Liver (tissue), 9 donors: ENCODE data around the gene AOPEP. TPM values are rescaled to one million over a fixed set of nuclear protein-coding genes. Genes with fewer than 3 reads are reported as not detected.

Source experiments
- DNase-seq: peaks from one replicate; pipeline ENCODE4 v3.0.0-alpha.2; 2017; ENCODE audit warnings: low spot score
- H3K27ac ChIP-seq, 2 donors: one replicate each; pipeline ENCODE4 v1.7.0; 2013; ENCODE audit warnings: inconsistent platforms in 2 of 2, low read length in 2 of 2, control low read depth in 1 of 2, low read depth in 1 of 2, mild to moderate bottlenecking in 1 of 2
- H3K27me3 ChIP-seq, 4 donors: one replicate each; pipeline versions ENCODE4 v1.6.1 to v1.7.0; 2013; ENCODE audit warnings: low read length in 3 of 4, inconsistent platforms in 1 of 4, mild to moderate bottlenecking in 1 of 4, moderate library complexity in 1 of 4; ENCODE audit not compliant: control insufficient read depth in 4 of 4, insufficient read depth in 4 of 4
- H3K36me3 ChIP-seq, 4 donors: one replicate each; pipeline versions ENCODE4 v1.6.1 to v1.7.0; 2013; ENCODE audit warnings: low read length in 3 of 4, mild to moderate bottlenecking in 3 of 4, low read depth in 1 of 4, moderate library complexity in 1 of 4; ENCODE audit not compliant: control insufficient read depth in 4 of 4, insufficient read depth in 3 of 4
- H3K4me1 ChIP-seq, 4 donors: one replicate each; pipeline versions ENCODE4 v1.6.1 to v1.7.0; 2013; ENCODE audit warnings: low read length in 3 of 4, mild to moderate bottlenecking in 3 of 4, moderate library complexity in 1 of 4; ENCODE audit not compliant: control insufficient read depth in 4 of 4, insufficient read depth in 4 of 4
- H3K4me3 ChIP-seq, 3 donors: one replicate each; pipeline versions ENCODE4 v1.6.1 to v1.7.0; 2013; ENCODE audit warnings: low read length in 3 of 3, control low read depth in 1 of 3, low read depth in 1 of 3, mild to moderate bottlenecking in 1 of 3
- H3K9ac ChIP-seq, 2 donors: one replicate each; pipeline ENCODE4 v1.7.0; 2013; ENCODE audit warnings: low read length in 2 of 2, mild to moderate bottlenecking in 2 of 2, moderate library complexity in 2 of 2, control low read depth in 1 of 2, low read depth in 1 of 2
- H3K9me3 ChIP-seq, 4 donors: one replicate each; pipeline versions ENCODE4 v1.6.1 to v1.7.0; 2013; ENCODE audit warnings: low read length in 3 of 4; ENCODE audit not compliant: control insufficient read depth in 4 of 4
- ATF3 ChIP-seq: IDR thresholded peaks from 2 replicates; pipeline ENCODE4 v1.6.1; 2016; ENCODE audit warnings: antibody characterized with exemption
- CTCF ChIP-seq: fragments of 150-350 bp; IDR thresholded peaks from 2 replicates; pipeline ENCODE4 v1.5.1; 2017; ENCODE audit warnings: improper control_type of control experiment, low read depth, low read length; ENCODE audit not compliant: missing input control
- EGR1 ChIP-seq, 2 donors: IDR thresholded peaks; 2 replicates each; pipeline ENCODE4 v1.6.1; 2016 to 2018; ENCODE audit warnings: antibody characterized with exemption in 2 of 2, low read depth in 2 of 2
- FOXA1 ChIP-seq: IDR thresholded peaks from 2 replicates; pipeline ENCODE4 v1.6.1; 2016; ENCODE audit warnings: antibody characterized with exemption
- FOXA2 ChIP-seq: IDR thresholded peaks from 2 replicates; pipeline ENCODE4 v1.6.1; 2016; ENCODE audit warnings: antibody characterized with exemption
- GABPA ChIP-seq, 2 donors: IDR thresholded peaks in 1 of 2; conservative IDR thresholded peaks in 1 of 2; 2 replicates each; pipeline ENCODE4 v1.6.1; 2016; ENCODE audit warnings: antibody characterized with exemption in 2 of 2, mild to moderate bottlenecking in 1 of 2, moderate library complexity in 1 of 2
- HNF4A ChIP-seq, 2 donors: conservative IDR thresholded peaks; 2 replicates each; pipeline ENCODE4 v1.6.1; 2016; ENCODE audit warnings: antibody characterized with exemption in 2 of 2, mild to moderate bottlenecking in 2 of 2
- HNF4G ChIP-seq: IDR thresholded peaks from 2 replicates; pipeline ENCODE4 v1.6.1; 2016; ENCODE audit warnings: antibody characterized with exemption
- JUND ChIP-seq, 2 donors: IDR thresholded peaks; 2 replicates each; pipeline ENCODE4 v1.6.1; 2016; ENCODE audit warnings: antibody characterized with exemption in 2 of 2
- RAD21 ChIP-seq, 2 donors: IDR thresholded peaks; 2 replicates each; pipeline ENCODE4 v1.6.1; 2016; ENCODE audit warnings: antibody characterized with exemption in 2 of 2, mild to moderate bottlenecking in 2 of 2
- RXRA ChIP-seq, 2 donors: IDR thresholded peaks; 2 replicates each; pipeline ENCODE4 v1.6.1; 2017 to 2018; ENCODE audit warnings: antibody characterized with exemption in 2 of 2, mild to moderate bottlenecking in 1 of 2
- SP1 ChIP-seq: IDR thresholded peaks from 2 replicates; pipeline ENCODE4 v1.6.1; 2018; ENCODE audit warnings: antibody characterized with exemption, mild to moderate bottlenecking
- TAF1 ChIP-seq: conservative IDR thresholded peaks from 2 replicates; pipeline ENCODE4 v1.6.1; 2016; ENCODE audit warnings: antibody characterized with exemption, mild to moderate bottlenecking
- YY1 ChIP-seq: IDR thresholded peaks from 2 replicates; pipeline ENCODE4 v1.6.1; 2016; ENCODE audit warnings: antibody characterized with exemption, mild to moderate bottlenecking
- WGBS: extraction: QIAGEN DNeasy Blood & Tissue Kit; methylation state at CpG from one replicate; pipeline ENCODE4 v1.1.7; 2013; 5-methylcytosine and 5-hydroxymethylcytosine counted together
- polyA plus RNA-seq, 2 donors: library from polyadenylated mRNA; stranded (reverse) in 1 of 2; unstranded in 1 of 2; fragments of 200-250 nt in 1 of 2; fragments of >200 nt in 1 of 2; fragmentation: Nextera tagmentation in 1 of 2; extraction: Ambion mirVana in 1 of 2; gene quantifications; one replicate each; pipeline versions ENCODE4 v1.2.1 to v1.2.3, GENCODE V29; 2013 to 2015
- total RNA-seq, 2 donors: library from RNA; depleted of rRNA; stranded (reverse); fragments of >200 nt; gene quantifications; one replicate each; pipeline ENCODE4 v1.2.3, GENCODE V29; 2014
- TF ChIP-seq, protein P1 (sequence below): IDR thresholded peaks from 2 replicates; pipeline ENCODE4 v1.6.1; 2016; ENCODE audit warnings: antibody characterized with exemption
- TF ChIP-seq, protein P2 (sequence below): IDR thresholded peaks from 2 replicates; pipeline ENCODE4 v1.6.1; 2016; ENCODE audit warnings: antibody characterized with exemption, mild to moderate bottlenecking
- TF ChIP-seq, protein P3 (sequence below): IDR thresholded peaks from 2 replicates; pipeline ENCODE4 v1.6.1; 2016; ENCODE audit warnings: antibody characterized with exemption
- donor health status: healthy.
- donor health status: healthy.
- donor health status: healthy.
- donor health status: healthy.
- donor health status: healthy.

AOPEP gene
- total and polyA plus RNA-seq, 4 donors: 22.2 to 77.1 (median 34.8) TPM

DNA sequence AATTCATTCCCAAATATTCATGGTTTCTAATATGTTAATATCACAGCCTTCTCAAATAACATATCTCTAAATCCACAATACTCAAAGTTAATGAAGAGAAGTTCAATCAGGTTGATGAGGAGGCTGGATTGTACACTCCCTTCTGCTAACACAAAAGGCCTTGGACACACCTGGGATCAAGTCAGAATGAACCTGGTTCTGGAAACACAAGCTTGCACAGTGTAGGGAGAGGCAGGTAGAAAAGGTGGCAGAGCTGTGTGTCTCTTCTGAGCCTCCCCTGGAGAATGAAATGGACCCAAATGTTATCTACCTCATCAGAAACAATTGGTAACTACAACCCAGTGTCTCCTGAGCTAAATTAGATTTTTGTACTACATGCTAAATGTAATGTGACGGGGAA is 46.5 kb upstream of the AOPEP start:
- Histone ChIP-seq H3K4me1 (peaks cover 0 to 4% (median 2%) of the 10 kb centered on the region in 4 donors), H3K27ac (no peak overlapping the region), H3K9me3 (no peaks in the 10 kb centered on the region), H3K9ac (no peak overlapping the region), H3K4me3 (no peak overlapping the region), H3K27me3 (no peaks in the 10 kb centered on the region), H3K36me3 (no peaks in the 10 kb centered on the region)
- DNase-seq: no peak
- WGBS: 89% methylated on average over 1 of the region's 1 CpG
- TF ChIP-seq HNF4G: no peak

- H3K36me3 ChIP-seq: no peaks in the 10 kb centered on the region
- TF ChIP-seq HNF4A (conservative IDR thresholded peaks at IDR 0.05): no peak
- TF ChIP-seq YY1: no peak
- TF ChIP-seq GABPA (IDR thresholded peaks at IDR 0.05 in 1 of 2, conservative IDR thresholded peaks at IDR 0.05 in 1 of 2): no peak
- TF ChIP-seq, protein P1, sequence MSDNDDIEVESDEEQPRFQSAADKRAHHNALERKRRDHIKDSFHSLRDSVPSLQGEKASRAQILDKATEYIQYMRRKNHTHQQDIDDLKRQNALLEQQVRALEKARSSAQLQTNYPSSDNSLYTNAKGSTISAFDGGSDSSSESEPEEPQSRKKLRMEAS: no peak
- TF ChIP-seq, protein P2, sequence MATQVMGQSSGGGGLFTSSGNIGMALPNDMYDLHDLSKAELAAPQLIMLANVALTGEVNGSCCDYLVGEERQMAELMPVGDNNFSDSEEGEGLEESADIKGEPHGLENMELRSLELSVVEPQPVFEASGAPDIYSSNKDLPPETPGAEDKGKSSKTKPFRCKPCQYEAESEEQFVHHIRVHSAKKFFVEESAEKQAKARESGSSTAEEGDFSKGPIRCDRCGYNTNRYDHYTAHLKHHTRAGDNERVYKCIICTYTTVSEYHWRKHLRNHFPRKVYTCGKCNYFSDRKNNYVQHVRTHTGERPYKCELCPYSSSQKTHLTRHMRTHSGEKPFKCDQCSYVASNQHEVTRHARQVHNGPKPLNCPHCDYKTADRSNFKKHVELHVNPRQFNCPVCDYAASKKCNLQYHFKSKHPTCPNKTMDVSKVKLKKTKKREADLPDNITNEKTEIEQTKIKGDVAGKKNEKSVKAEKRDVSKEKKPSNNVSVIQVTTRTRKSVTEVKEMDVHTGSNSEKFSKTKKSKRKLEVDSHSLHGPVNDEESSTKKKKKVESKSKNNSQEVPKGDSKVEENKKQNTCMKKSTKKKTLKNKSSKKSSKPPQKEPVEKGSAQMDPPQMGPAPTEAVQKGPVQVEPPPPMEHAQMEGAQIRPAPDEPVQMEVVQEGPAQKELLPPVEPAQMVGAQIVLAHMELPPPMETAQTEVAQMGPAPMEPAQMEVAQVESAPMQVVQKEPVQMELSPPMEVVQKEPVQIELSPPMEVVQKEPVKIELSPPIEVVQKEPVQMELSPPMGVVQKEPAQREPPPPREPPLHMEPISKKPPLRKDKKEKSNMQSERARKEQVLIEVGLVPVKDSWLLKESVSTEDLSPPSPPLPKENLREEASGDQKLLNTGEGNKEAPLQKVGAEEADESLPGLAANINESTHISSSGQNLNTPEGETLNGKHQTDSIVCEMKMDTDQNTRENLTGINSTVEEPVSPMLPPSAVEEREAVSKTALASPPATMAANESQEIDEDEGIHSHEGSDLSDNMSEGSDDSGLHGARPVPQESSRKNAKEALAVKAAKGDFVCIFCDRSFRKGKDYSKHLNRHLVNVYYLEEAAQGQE: no peak
- no peak for TF ChIP-seq EGR1 (IDR thresholded peaks at IDR 0.05; ENCODE audit: low read depth in 2 of 2)
- no peak for TF ChIP-seq ATF3
- TF ChIP-seq, protein P3, sequence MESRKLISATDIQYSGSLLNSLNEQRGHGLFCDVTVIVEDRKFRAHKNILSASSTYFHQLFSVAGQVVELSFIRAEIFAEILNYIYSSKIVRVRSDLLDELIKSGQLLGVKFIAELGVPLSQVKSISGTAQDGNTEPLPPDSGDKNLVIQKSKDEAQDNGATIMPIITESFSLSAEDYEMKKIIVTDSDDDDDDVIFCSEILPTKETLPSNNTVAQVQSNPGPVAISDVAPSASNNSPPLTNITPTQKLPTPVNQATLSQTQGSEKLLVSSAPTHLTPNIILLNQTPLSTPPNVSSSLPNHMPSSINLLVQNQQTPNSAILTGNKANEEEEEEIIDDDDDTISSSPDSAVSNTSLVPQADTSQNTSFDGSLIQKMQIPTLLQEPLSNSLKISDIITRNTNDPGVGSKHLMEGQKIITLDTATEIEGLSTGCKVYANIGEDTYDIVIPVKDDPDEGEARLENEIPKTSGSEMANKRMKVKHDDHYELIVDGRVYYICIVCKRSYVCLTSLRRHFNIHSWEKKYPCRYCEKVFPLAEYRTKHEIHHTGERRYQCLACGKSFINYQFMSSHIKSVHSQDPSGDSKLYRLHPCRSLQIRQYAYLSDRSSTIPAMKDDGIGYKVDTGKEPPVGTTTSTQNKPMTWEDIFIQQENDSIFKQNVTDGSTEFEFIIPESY: no peak
- TF ChIP-seq RXRA (IDR thresholded peaks at IDR 0.05): no peak
- TF ChIP-seq RAD21 (IDR thresholded peaks at IDR 0.05): no peak
- TF ChIP-seq HNF4G: no peak
- TF ChIP-seq CTCF: no peak
- TF ChIP-seq JUND (IDR thresholded peaks at IDR 0.05): no peak
- TF ChIP-seq FOXA2: no peak
- no peak for TF ChIP-seq FOXA1
- TF ChIP-seq SP1: no peak
- no peak for TF ChIP-seq TAF1
- 74% methylated on average over 2 of the region's 2 CpGs for WGBS
- no peak for DNase-seq
- no peak overlapping the region for H3K9ac ChIP-seq
- no peaks in the 10 kb centered on the region for H3K9me3 ChIP-seq
- no peak overlapping the region for H3K27ac ChIP-seq
- H3K4me1 ChIP-seq: peaks cover 0 to 4% (median 2%) of the 10 kb centered on the region in 4 donors
- no peak overlapping the region for H3K4me3 ChIP-seq
- no peaks in the 10 kb centered on the region for H3K27me3 ChIP-seq
These were observed 45.9 kb upstream of the AOPEP start for GRCh38 chr9:94680621-94681020.
